ENCODE results near the gene SIK3.

- TF ChIP-seq CTCF (IDR thresholded peaks at IDR 0.05; ENCODE audit: insufficient read depth, low read length): no peak
- TF ChIP-seq REST (IDR thresholded peaks at IDR 0.05; ENCODE audit: insufficient replicate concordance, low read depth): no peak
- no peak for TF ChIP-seq POLR2AphosphoS5 (IDR thresholded peaks at IDR 0.05; ENCODE audit: low read depth)
Measured at GRCh38 chr11:117090111-117090706, 8.0 kb downstream of the SIK3 start.

Measured in HL-60 (cell line).